Kidney epithelial cell (primary cell): ENCODE data around the gene KCNMA1. TPM values are rescaled to one million over a fixed set of nuclear protein-coding genes. Genes with fewer than 3 reads are reported as not detected.

ENCODE experiments used
- DNase-seq: peaks from one replicate; pipeline ENCODE4 v3.0.0-alpha.2; 2010; ENCODE audit warnings: low read depth
- H3K27me3 ChIP-seq: 2 replicates; pipeline ENCODE4 v1.6.0; 2011; ENCODE audit warnings: low read length; ENCODE audit not compliant: control insufficient read depth, insufficient read depth
- H3K36me3 ChIP-seq: 2 replicates; pipeline ENCODE4 v1.5.1; 2011; ENCODE audit warnings: low read length; ENCODE audit not compliant: control insufficient read depth, insufficient read depth
- H3K4me3 ChIP-seq: 2 replicates; pipeline ENCODE4 v1.5.1; 2011; ENCODE audit warnings: low read depth, mild to moderate bottlenecking, control low read depth, low read length
- CTCF ChIP-seq: IDR thresholded peaks from 2 replicates; pipeline ENCODE4 v1.5.1; 2011; ENCODE audit warnings: mild to moderate bottlenecking, moderate library complexity, low read length, control low read depth, inconsistent platforms; ENCODE audit not compliant: insufficient read depth, poor library complexity, severe bottlenecking
- total RNA-seq: library from RNA; depleted of rRNA; stranded (reverse); fragments of >200 nt; gene quantifications from 2 replicates; pipeline ENCODE4 v1.2.3, GENCODE V29; 2015

KCNMA1 gene
- total RNA-seq, 1 donor from 2014 or later, result 18.9 TPM

DNA sequence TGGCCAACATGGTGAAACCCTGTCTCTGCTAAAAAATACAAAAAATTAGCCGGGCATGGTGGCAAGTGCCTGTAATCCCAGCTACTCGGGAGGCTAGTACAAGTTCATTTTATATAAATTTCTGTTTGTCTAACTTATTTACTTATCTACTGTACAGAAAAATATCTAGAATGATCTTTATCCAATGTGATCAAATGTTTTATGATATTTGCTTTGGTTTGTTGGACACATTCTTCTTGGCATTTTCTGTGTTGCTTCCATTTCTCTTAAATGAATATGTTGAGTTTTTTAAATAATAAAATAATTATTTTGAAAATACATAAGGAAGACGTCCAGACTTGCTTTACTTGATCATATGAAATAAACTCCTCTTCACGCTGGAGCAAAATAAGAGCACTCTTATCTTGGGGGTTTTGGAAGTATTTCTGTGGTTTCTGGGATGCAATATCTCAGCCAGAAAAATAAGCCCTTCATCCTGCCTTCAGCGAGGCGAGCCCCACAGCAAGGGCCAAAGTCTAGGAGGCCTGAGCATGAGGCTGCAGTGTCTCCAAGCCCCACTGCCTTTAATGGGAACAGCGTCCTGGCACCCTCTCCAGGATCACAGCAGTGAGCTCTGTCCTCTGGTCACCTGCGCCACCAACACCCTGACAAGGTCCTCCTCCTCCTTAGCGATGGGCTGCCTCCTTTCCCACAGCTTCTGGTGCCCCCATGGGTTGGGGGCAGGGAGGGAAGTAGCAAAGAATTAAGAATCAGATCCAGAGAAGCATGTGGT is 480.2 kb downstream of the KCNMA1 start:
- Histone ChIP-seq H3K4me3 (no peak overlapping the region), H3K27me3 (no peaks in the 10 kb centered on the region), H3K36me3 (no peaks in the 10 kb centered on the region)
- no peak for DNase-seq
- no peak for TF ChIP-seq CTCF

- TF ChIP-seq CTCF, result no peak
- no peak for DNase-seq
- H3K36me3 ChIP-seq, result no peaks in the 10 kb centered on the region
These were observed 481.2 kb downstream of the KCNMA1 start for GRCh38 chr10:77156406-77156879.

DNA sequence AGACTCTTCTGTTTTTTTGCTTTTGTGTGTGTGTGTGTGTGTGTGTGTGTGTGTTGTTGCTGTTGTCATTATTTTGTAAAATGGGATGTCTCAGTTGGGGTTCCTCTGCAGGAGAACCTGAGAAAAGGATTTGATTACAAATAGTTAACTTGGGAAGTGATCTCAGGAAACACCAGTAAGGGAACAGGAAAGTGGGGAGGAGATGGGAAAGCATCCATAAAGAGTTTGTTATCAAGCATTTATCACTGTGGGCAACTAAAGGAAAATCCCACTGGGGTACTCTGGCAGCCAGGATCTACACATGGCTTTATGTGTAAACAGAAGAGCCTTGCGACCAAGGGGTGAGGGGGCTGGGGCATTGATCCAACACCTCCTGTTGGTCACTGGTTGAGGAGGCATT is 485.4 kb downstream of the KCNMA1 start:
- no peaks in the 10 kb centered on the region for H3K27me3 ChIP-seq
- no peaks in the 10 kb centered on the region for H3K36me3 ChIP-seq
- no peak overlapping the region for H3K4me3 ChIP-seq
- no peak for TF ChIP-seq CTCF
- no peak for DNase-seq

More at GRCh38 chr10:77156406-77156879, 481.2 kb downstream of the KCNMA1 start:
- no peaks in the 10 kb centered on the region for H3K27me3 ChIP-seq
- no peak overlapping the region for H3K4me3 ChIP-seq

- H3K4me3 ChIP-seq, result no peak overlapping the region
- H3K36me3 ChIP-seq, result no peaks in the 10 kb centered on the region
- no peaks in the 10 kb centered on the region for H3K27me3 ChIP-seq
- DNase-seq, result no peak
- TF ChIP-seq CTCF, result no peak
These were observed 486.2 kb downstream of the KCNMA1 start for GRCh38 chr10:77151408-77151807.

- no peak for DNase-seq
These were observed 487.9 kb downstream of the KCNMA1 start for GRCh38 chr10:77149706-77150105.

More at GRCh38 chr10:77149706-77150105, 487.9 kb downstream of the KCNMA1 start:
- no peak overlapping the region for H3K4me3 ChIP-seq
- H3K27me3 ChIP-seq, result no peaks in the 10 kb centered on the region
- TF ChIP-seq CTCF, result no peak
- no peaks in the 10 kb centered on the region for H3K36me3 ChIP-seq
